Measurements from ENCODE around the gene IL17REL.

- no peak for TF ChIP-seq GABPA (IDR thresholded peaks at IDR 0.05; ENCODE audit: low read depth)
- no peak for TF ChIP-seq CTCF (IDR thresholded peaks at IDR 0.05; ENCODE audit: insufficient read depth, low read length)
- TF ChIP-seq REST (IDR thresholded peaks at IDR 0.05; ENCODE audit: insufficient replicate concordance, low read depth): no peak
- no peak for TF ChIP-seq POLR2AphosphoS5 (IDR thresholded peaks at IDR 0.05; ENCODE audit: low read depth)
These were observed 4.2 kb downstream of the IL17REL start for GRCh38 chr22:50008151-50009040.

Data from HL-60 (cell line).